ENCODE data around the gene MTNR1A. TPM values are rescaled to one million over a fixed set of nuclear protein-coding genes. Genes with fewer than 3 reads are reported as not detected.
A peak's percentile ranks its signal among the peaks of the same experiment; 100 is the strongest.

The MTNR1A gene
- total and polyA plus RNA-seq, 9 of the 15 experiments (the other 6 are each of a cell fraction or from before 2014, with no cell fraction given) = 0.09 to 0.12 (median 0.10) TPM; not detected in 5

DNA sequence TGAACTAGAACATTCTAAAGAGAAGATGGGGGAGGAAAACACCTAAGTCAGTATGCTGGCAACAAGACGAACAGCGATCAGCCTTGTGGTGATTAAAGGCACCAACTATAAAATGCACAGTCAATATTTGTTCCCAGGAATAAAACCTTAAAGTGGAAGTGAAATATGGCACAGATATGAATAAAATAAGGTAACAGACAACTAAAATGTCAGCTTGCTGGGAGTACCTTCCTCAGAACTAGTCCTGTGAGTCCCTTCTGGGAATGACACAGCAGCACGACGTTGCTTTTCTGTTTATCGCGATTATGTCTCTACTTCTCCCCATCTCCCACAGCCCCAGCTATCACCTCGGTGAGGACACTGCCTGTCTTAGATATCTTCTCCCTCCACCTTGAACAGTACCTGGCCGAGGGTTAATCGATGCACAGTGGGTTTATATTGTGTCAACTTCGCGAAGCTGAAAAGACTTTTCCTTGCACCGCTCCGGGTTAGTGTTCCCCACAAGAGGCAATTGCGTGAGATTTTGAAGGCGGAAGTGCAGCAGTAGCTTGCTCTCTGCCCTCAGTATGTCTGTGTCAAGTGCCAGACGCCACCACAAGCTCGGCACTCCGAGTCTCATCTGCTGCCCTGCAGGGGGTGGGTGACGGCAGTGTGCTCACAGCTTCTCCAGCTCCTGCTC lies 17.4 kb downstream of the MTNR1A start (continued):
- TF ChIP-seq, protein P1, sequence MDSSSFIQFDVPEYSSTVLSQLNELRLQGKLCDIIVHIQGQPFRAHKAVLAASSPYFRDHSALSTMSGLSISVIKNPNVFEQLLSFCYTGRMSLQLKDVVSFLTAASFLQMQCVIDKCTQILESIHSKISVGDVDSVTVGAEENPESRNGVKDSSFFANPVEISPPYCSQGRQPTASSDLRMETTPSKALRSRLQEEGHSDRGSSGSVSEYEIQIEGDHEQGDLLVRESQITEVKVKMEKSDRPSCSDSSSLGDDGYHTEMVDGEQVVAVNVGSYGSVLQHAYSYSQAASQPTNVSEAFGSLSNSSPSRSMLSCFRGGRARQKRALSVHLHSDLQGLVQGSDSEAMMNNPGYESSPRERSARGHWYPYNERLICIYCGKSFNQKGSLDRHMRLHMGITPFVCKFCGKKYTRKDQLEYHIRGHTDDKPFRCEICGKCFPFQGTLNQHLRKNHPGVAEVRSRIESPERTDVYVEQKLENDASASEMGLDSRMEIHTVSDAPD (CRISPR knock-in tag; IDR thresholded peaks at IDR 0.05) = no peak
- TF ChIP-seq, protein P2, sequence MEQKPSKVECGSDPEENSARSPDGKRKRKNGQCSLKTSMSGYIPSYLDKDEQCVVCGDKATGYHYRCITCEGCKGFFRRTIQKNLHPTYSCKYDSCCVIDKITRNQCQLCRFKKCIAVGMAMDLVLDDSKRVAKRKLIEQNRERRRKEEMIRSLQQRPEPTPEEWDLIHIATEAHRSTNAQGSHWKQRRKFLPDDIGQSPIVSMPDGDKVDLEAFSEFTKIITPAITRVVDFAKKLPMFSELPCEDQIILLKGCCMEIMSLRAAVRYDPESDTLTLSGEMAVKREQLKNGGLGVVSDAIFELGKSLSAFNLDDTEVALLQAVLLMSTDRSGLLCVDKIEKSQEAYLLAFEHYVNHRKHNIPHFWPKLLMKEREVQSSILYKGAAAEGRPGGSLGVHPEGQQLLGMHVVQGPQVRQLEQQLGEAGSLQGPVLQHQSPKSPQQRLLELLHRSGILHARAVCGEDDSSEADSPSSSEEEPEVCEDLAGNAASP (IDR thresholded peaks at IDR 0.05) = no peak
- TF ChIP-seq ZFPM2 (CRISPR knock-in tag; IDR thresholded peaks at IDR 0.05) = no peak
- peak; percentile 27 for TF ChIP-seq HNRNPLL (IDR thresholded peaks at IDR 0.05; ENCODE audit: low read depth, low read length, poor library complexity, severe bottlenecking)
- TF ChIP-seq RBBP5 (IDR thresholded peaks at IDR 0.05; ENCODE audit: borderline replicate concordance, insufficient read depth, low read length, poor library complexity, severe bottlenecking) = no peak
- no peak for TF ChIP-seq ZNF23 (CRISPR knock-in tag; IDR thresholded peaks at IDR 0.05)
- TF ChIP-seq, protein P3, sequence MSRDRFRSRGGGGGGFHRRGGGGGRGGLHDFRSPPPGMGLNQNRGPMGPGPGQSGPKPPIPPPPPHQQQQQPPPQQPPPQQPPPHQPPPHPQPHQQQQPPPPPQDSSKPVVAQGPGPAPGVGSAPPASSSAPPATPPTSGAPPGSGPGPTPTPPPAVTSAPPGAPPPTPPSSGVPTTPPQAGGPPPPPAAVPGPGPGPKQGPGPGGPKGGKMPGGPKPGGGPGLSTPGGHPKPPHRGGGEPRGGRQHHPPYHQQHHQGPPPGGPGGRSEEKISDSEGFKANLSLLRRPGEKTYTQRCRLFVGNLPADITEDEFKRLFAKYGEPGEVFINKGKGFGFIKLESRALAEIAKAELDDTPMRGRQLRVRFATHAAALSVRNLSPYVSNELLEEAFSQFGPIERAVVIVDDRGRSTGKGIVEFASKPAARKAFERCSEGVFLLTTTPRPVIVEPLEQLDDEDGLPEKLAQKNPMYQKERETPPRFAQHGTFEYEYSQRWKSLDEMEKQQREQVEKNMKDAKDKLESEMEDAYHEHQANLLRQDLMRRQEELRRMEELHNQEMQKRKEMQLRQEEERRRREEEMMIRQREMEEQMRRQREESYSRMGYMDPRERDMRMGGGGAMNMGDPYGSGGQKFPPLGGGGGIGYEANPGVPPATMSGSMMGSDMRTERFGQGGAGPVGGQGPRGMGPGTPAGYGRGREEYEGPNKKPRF (IDR thresholded peaks at IDR 0.05; ENCODE audit: low read depth, low read length) = no peak
- no peak for TF ChIP-seq E2F3 (CRISPR knock-in tag; IDR thresholded peaks at IDR 0.05)
- TF ChIP-seq SRSF1 (IDR thresholded peaks at IDR 0.05; ENCODE audit: low read depth, low read length) = no peak
- TF ChIP-seq RCOR1 (IDR thresholded peaks at IDR 0.05; ENCODE audit: borderline replicate concordance in 1 of 2, low read depth in 2 of 2, low read length in 2 of 2) = peak in 1 of 2 experiments; percentile 53; a peak in 1 of 4 replicates
- TF ChIP-seq, protein P4, sequence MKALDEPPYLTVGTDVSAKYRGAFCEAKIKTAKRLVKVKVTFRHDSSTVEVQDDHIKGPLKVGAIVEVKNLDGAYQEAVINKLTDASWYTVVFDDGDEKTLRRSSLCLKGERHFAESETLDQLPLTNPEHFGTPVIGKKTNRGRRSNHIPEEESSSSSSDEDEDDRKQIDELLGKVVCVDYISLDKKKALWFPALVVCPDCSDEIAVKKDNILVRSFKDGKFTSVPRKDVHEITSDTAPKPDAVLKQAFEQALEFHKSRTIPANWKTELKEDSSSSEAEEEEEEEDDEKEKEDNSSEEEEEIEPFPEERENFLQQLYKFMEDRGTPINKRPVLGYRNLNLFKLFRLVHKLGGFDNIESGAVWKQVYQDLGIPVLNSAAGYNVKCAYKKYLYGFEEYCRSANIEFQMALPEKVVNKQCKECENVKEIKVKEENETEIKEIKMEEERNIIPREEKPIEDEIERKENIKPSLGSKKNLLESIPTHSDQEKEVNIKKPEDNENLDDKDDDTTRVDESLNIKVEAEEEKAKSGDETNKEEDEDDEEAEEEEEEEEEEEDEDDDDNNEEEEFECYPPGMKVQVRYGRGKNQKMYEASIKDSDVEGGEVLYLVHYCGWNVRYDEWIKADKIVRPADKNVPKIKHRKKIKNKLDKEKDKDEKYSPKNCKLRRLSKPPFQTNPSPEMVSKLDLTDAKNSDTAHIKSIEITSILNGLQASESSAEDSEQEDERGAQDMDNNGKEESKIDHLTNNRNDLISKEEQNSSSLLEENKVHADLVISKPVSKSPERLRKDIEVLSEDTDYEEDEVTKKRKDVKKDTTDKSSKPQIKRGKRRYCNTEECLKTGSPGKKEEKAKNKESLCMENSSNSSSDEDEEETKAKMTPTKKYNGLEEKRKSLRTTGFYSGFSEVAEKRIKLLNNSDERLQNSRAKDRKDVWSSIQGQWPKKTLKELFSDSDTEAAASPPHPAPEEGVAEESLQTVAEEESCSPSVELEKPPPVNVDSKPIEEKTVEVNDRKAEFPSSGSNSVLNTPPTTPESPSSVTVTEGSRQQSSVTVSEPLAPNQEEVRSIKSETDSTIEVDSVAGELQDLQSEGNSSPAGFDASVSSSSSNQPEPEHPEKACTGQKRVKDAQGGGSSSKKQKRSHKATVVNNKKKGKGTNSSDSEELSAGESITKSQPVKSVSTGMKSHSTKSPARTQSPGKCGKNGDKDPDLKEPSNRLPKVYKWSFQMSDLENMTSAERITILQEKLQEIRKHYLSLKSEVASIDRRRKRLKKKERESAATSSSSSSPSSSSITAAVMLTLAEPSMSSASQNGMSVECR (CRISPR knock-in tag; IDR thresholded peaks at IDR 0.05) = no peak
- no peak for TF ChIP-seq PHB2 (IDR thresholded peaks at IDR 0.05; ENCODE audit: low read depth)
- no peak for TF ChIP-seq ERF (CRISPR knock-in tag; IDR thresholded peaks at IDR 0.05)
- TF ChIP-seq, protein P5, sequence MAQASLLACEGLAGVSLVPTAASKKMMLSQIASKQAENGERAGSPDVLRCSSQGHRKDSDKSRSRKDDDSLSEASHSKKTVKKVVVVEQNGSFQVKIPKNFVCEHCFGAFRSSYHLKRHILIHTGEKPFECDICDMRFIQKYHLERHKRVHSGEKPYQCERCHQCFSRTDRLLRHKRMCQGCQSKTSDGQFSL (CRISPR knock-in tag; IDR thresholded peaks at IDR 0.05) = no peak
- TF ChIP-seq, protein P5 (tag; IDR thresholded peaks at IDR 0.05) = no peak
- TF ChIP-seq ZNF764 (CRISPR knock-in tag; IDR thresholded peaks at IDR 0.05; ENCODE audit: low read depth) = no peak
